HL-60 (cell line): Measurements from ENCODE around the gene GZMM.

ENCODE experiments used
- GABPA ChIP-seq: IDR thresholded peaks from 2 replicates; pipeline ENCODE4 v1.6.1; 2012; ENCODE audit warnings: low read depth
- POLR2AphosphoS5 ChIP-seq: IDR thresholded peaks from 2 replicates; pipeline ENCODE4 v1.6.1; 2012; ENCODE audit warnings: low read depth
- TF ChIP-seq, protein P1 (sequence below): IDR thresholded peaks from one replicate; pipeline ENCODE4 v1.5.1; 2011; ENCODE audit warnings: low read length, control low read depth, inconsistent platforms; ENCODE audit not compliant: insufficient read depth

DNA sequence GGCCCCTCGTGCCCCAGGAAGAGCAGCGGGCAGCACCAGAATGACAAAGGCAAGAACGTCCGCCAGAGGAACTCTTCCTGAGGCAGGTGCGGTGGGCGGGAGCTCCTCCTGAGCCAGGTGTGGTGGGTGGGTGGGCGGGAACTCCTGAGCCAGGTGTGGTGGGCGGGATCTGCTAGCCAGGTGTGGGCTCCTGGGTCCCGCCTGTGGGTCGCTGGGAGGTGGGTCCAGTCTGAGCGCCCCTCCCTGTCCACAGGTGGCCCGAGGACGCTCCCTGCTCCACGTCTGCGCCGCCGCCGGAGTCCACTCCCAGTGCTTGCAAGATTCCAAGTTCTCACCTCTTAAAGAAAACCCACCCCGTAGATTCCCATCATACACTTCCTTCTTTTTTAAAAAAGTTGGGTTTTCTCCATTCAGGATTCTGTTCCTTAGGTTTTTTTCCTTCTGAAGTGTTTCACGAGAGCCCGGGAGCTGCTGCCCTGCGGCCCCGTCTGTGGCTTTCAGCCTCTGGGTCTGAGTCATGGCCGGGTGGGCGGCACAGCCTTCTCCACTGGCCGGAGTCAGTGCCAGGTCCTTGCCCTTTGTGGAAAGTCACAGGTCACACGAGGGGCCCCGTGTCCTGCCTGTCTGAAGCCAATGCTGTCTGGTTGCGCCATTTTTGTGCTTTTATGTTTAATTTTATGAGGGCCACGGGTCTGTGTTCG lies 38.8 kb downstream of the GZMM start:
- TF ChIP-seq, protein P1, sequence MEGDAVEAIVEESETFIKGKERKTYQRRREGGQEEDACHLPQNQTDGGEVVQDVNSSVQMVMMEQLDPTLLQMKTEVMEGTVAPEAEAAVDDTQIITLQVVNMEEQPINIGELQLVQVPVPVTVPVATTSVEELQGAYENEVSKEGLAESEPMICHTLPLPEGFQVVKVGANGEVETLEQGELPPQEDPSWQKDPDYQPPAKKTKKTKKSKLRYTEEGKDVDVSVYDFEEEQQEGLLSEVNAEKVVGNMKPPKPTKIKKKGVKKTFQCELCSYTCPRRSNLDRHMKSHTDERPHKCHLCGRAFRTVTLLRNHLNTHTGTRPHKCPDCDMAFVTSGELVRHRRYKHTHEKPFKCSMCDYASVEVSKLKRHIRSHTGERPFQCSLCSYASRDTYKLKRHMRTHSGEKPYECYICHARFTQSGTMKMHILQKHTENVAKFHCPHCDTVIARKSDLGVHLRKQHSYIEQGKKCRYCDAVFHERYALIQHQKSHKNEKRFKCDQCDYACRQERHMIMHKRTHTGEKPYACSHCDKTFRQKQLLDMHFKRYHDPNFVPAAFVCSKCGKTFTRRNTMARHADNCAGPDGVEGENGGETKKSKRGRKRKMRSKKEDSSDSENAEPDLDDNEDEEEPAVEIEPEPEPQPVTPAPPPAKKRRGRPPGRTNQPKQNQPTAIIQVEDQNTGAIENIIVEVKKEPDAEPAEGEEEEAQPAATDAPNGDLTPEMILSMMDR: no peak
- TF ChIP-seq GABPA (no peak), POLR2AphosphoS5 (no peak)
